HG02623 (cell line): ENCODE measurements around the gene KMT2B.

ENCODE experiments used
- ATAC-seq: cut with Tn5 transposase; IDR thresholded peaks from one replicate; pipeline ENCODE4 v1.9.1; 2021; ENCODE audit warnings: moderate library complexity; ENCODE audit not compliant: unreplicated experiment

KMT2B gene

GRCh38 chr19:35725216-35725861 is 7.5 kb downstream of the KMT2B start:
- ATAC-seq = no peak

GRCh38 chr19:35727053-35727955 is 9.5 kb downstream of the KMT2B start:
- ATAC-seq = no peak

- no peak for ATAC-seq
Measured at GRCh38 chr19:35727956-35728706, 10.3 kb downstream of the KMT2B start.

DNA sequence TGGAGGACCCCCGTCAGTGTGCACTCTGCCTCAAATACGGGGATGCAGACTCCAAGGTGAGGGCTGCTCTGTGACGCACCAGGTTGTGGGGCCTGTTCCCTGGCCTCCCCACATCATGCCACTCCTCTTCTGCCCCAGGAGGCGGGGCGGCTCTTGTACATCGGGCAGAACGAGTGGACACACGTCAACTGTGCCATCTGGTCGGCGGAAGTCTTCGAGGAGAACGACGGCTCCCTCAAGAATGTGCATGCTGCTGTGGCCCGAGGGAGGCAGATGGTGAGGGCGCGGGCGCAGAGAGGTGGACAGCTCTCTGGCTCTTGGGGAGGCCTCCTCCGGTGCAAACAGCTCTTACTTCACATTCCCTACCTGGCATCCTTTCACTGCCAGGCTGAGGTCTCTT is 11.2 kb downstream of the KMT2B start:
- ATAC-seq = no peak

- ATAC-seq = no peak
Measured at GRCh38 chr19:35729763-35730162, 12.0 kb downstream of the KMT2B start.

DNA sequence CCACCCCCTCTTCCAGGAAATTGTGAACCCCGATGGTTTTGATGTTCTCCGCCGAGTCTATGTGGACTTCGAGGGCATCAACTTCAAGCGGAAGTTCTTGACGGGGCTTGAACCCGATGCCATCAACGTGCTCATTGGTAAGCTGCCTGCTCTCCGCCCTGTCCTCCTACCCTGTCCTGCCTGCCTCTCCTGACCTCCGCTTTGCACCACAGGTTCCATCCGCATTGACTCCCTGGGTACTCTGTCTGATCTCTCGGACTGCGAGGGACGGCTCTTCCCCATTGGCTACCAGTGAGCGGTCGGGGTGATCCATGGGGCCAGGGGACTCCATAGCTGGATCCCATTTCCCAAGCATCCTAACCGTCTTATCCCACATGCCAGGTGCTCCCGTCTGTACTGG is 12.5 kb downstream of the KMT2B start:
- no peak for ATAC-seq

DNA sequence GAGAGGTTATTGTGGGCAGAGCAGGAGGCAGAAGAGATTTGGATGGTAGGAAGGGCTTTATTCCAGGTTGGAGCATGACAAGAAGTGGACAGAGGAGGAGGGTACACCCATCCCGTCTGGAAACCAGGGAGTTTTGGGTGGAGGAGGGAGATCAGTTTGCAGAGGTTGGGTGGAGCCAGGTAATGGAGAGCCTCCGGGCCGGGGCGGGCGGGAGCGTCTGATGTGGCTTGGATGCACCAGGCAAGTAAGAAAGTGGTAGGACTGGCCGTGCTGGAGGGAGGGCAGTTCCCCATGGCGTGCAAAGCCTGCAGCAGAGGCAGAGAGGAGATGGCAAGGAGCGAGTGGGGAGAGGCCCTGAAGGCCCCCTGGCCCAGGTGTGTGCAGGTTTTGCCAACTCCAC is 13.6 kb downstream of the KMT2B start:
- ATAC-seq = no peak

- ATAC-seq = no peak
Measured at GRCh38 chr19:35731779-35732405, 14.1 kb downstream of the KMT2B start.

GRCh38 chr19:35732540-35733179 is 14.9 kb downstream of the KMT2B start:
- ATAC-seq = no peak

DNA sequence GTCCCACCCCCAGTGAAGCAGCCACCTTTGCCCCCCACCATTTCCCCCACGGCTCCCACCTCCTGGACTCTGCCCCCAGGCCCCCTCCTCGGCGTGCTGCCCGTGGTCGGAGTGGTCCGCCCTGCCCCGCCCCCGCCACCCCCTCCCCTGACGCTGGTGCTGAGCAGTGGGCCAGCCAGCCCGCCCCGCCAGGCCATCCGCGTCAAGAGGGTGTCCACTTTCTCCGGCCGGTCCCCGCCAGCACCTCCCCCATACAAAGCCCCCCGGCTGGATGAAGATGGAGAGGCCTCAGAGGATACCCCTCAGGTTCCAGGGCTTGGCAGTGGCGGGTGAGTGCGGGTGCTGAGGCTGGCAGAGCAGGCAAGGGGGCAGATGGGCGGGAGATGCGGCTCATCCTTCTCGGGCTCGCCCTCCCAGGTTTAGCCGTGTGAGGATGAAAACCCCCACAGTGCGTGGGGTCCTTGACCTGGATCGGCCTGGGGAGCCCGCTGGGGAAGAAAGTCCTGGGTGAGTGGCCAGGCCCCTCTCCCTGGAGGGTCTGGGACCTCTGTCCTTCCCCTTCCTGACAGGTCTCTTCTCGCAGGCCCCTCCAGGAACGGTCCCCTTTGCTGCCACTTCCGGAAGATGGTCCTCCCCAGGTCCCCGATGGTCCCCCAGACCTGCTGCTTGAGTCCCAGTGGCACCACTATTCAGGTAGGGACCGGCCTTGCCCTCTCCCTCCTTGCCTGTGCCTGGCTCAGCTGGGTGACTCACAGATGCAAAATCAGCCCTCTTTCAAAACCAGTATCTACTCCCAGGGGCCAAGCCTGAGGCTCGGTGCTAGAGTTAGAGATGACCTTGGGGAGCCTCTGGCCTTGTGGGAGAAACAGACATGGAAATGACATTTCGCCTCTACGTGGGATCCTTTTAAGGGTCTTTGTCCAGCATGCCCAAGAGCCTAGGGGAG is 15.7 kb downstream of the KMT2B start:
- no peak for ATAC-seq

- ATAC-seq = no peak
Measured at GRCh38 chr19:35734273-35734672, 16.5 kb downstream of the KMT2B start.

DNA sequence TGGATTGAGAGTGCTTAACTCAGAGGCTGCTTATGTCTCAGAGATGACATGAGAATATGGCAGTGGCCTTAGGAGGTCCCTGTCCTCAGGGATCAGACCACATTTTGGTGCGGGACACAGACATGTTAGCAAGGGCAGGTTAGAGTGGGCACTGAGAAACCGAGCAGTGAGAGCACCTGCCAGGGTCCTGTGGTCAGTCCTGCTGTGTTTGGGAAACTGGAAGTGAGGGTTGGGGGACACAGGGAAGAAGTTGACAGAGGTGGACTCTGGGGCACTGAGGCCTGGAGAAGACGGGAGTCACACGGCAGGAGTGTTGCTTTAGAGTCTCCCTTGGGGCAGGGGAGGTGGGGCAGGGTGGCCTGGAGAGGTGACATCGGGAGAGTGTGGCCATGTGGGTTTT is 17.1 kb downstream of the KMT2B start:
- no peak for ATAC-seq

GRCh38 chr19:35736913-35737886 is 19.4 kb downstream of the KMT2B start:
- ATAC-seq = no peak

- no peak for ATAC-seq
Measured at GRCh38 chr19:35738021-35738886, 20.5 kb downstream of the KMT2B start.

DNA sequence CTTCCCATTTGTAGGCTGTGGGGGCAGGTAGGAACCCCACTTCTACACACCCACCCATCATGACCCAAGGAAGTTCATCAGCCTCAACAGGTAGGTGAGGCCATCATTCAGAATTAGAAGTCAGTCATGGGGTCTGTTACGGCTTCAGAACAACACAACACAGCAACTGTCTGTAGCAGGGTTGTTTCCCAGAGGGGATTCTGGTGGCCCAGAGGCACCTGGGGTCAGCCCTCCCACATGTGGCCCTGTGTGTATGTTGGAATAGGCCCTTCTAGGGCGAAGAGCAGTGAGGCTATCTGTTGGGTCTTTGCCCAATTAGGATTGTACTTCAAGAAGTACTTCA is 21.1 kb downstream of the KMT2B start:
- ATAC-seq = no peak

GRCh38 chr19:35739275-35740107 is 21.7 kb downstream of the KMT2B start:
- no peak for ATAC-seq

- ATAC-seq = peak; percentile 8
Measured at GRCh38 chr19:35740108-35740422, 22.3 kb downstream of the KMT2B start.
